ENCODE results near the gene TAOK3. TPM values are rescaled to one million over a fixed set of nuclear protein-coding genes. Genes with fewer than 3 reads are reported as not detected.
"Not testable (repeated sequence)": the region's sequence is repeated elsewhere in the genome, so short reads cannot be mapped to it uniquely, and the experiment has no call there.

TAOK3 gene
- total and polyA plus RNA-seq, 8 donors = 7.5 to 131 (median 29.0) TPM

DNA sequence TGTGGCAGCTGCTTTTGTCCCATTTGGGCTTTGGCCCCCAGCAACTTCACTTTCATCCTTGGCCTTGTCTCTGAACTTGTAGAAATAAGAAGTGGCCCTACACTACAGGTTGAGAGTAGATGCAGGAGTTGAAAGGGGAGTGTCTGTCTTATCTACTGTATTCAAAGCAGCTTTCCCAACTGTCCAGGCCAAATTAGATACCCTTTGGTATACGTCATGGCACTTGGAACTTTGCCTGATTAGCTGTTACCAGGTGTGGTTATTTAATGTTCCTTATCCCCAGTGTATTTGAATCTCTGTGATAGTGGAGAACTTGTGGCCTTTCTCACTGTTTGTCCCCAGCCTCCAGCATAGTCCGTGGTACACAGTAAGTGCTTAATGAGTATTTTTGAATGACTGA is 37.1 kb upstream of the TAOK3 start:
- no peaks in the 10 kb centered on the region for H3K9me3 ChIP-seq
- intact Hi-C loops (cut with DNase I; ENCODE audit: low total_unique reads) = loop anchor here (10.0 kb wide), 1 partner anchor 215 kb away; no protein-coding TSS in a partner anchor
- DNase-seq = peak; percentile 55 to 69
- peaks cover 44 to 90% (median 83%) of the 10 kb centered on the region in 4 donors for H3K36me3 ChIP-seq
- TF ChIP-seq POLR2A (IDR thresholded peaks at IDR 0.05) = no peak
- TF ChIP-seq CTCF (IDR thresholded peaks at IDR 0.05) = no peak
- TF ChIP-seq EP300 (IDR thresholded peaks at IDR 0.05) = no peak
- TF ChIP-seq POLR2AphosphoS5 (IDR thresholded peaks at IDR 0.05) = peak in 2 of 3 donors; percentile 57 to 75
- peak overlapping the region; percentile 13 to 64 (median 30) for H3K27ac ChIP-seq
- no peak overlapping the region for H3K4me3 ChIP-seq
- 22 to 53% (median 46%) methylated on average over 2 of the region's 2 CpGs for WGBS, 5 donors
- no peaks in the 10 kb centered on the region for H3K27me3 ChIP-seq
- peaks cover 9 to 39% (median 24%) of the 10 kb centered on the region in 4 donors for H3K4me1 ChIP-seq

DNA sequence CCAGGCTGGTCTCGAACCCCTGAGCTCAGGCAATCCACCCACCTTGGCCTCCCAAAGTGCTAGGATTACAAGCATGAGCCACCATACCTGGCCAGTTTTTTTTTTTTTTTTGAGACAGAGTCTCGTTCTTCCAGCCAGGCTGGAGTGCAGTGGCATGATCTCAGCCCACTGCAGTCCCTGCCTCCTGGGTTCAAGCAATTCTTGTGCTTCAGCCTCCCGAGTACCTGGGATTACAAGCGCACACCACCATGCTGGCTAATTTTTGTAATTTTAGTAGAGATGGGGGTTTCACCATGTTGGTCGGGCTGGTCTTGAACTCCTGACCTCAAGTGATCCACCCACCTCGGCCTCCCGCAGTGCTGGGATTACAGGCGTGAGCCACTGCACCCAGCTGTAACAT is 35.5 kb upstream of the TAOK3 start:
- WGBS, 5 donors = 83 to 89% (median 86%) methylated on average over 8 of the region's 8 CpGs
- H3K4me3 ChIP-seq, H3K27ac ChIP-seq, H3K27me3 ChIP-seq, DNase-seq, H3K9me3 ChIP-seq: not testable (repeated sequence)
- Histone ChIP-seq H3K4me1 (peaks cover 9 to 42% (median 24%) of the 10 kb centered on the region in 4 donors), H3K36me3 (peaks cover 39 to 87% (median 81%) of the 10 kb centered on the region in 4 donors)
- intact Hi-C loops (cut with DNase I; ENCODE audit: low total_unique reads) = loop anchor here (10.0 kb wide), 1 partner anchor 217 kb away; no protein-coding TSS in a partner anchor

- Histone ChIP-seq H3K9me3 (no peaks in the 10 kb centered on the region), H3K36me3 (peaks cover 34 to 89% (median 82%) of the 10 kb centered on the region in 4 donors), H3K27me3 (no peaks in the 10 kb centered on the region), H3K27ac (peak overlapping the region in 1 of 5 donors; percentile 52), H3K4me3 (no peak overlapping the region), H3K4me1 (peaks cover 9 to 38% (median 23%) of the 10 kb centered on the region in 4 donors)
- TF ChIP-seq POLR2A (IDR thresholded peaks at IDR 0.05) (no peak), CTCF (IDR thresholded peaks at IDR 0.05) (peak in 5 of 7 experiments; percentile 26 to 71 (median 61))
- intact Hi-C loops (cut with DNase I; ENCODE audit: low total_unique reads) = loop anchor here (10.0 kb wide), 1 partner anchor 220 kb away; no protein-coding TSS in a partner anchor
- DNase-seq = peak; percentile 78 to 80
- WGBS, 5 donors = 29 to 42% (median 36%) methylated on average over 4 of the region's 4 CpGs
Observed at GRCh38 chr12:118404876-118405521, 32.3 kb upstream of the TAOK3 start.

DNA sequence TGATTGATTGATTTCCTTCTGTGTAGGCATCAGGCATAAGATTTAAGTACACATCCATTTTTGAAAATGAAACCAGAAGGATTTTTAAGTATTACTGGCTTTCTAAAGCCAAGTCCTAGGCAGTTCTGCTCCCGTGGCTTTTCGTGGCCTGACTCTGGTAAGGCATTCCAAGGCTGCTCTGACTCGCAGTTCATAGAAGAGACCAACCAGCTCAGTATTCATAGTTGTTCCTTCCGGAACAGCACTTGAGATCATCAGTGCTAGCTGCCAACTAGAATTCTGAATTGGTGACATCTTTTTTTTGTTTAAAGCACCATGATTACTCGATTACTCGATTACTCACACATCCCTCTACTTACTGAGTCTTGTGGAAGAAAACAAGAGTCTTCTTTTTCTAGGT is 29.5 kb upstream of the TAOK3 start:
- TF ChIP-seq POLR2AphosphoS5 (IDR thresholded peaks at IDR 0.05) (no peak), POLR2A (IDR thresholded peaks at IDR 0.05) (no peak), CTCF (IDR thresholded peaks at IDR 0.05) (no peak), EP300 (IDR thresholded peaks at IDR 0.05) (no peak)
- H3K4me3 ChIP-seq = no peak overlapping the region
- no peaks in the 10 kb centered on the region for H3K27me3 ChIP-seq
- intact Hi-C loops (cut with DNase I; ENCODE audit: low total_unique reads) = loop anchor here (10.0 kb wide), 1 partner anchor 223 kb away; no protein-coding TSS in a partner anchor
- peaks cover 0 to 37% (median 18%) of the 10 kb centered on the region in 4 donors for H3K4me1 ChIP-seq
- DNase-seq = no peak
- 74 to 92% (median 88%) methylated on average over 6 of the region's 6 CpGs for WGBS, 5 donors
- H3K36me3 ChIP-seq = peaks cover 29 to 90% (median 87%) of the 10 kb centered on the region in 4 donors
- H3K27ac ChIP-seq = no peak overlapping the region
- H3K9me3 ChIP-seq = no peaks in the 10 kb centered on the region

GRCh38 chr12:118398940-118399339 is 26.2 kb upstream of the TAOK3 start:
- 86 to 96% (median 91%) methylated on average over 5 of the region's 5 CpGs for WGBS, 5 donors
- H3K9me3 ChIP-seq = no peaks in the 10 kb centered on the region
- H3K27ac ChIP-seq = no peak overlapping the region
- peaks cover 35 to 100% (median 100%) of the 10 kb centered on the region in 4 donors for H3K36me3 ChIP-seq
- no peaks in the 10 kb centered on the region for H3K27me3 ChIP-seq
- H3K4me3 ChIP-seq = no peak overlapping the region
- peaks cover 0 to 19% (median 7%) of the 10 kb centered on the region in 4 donors for H3K4me1 ChIP-seq
- TF ChIP-seq POLR2A (IDR thresholded peaks at IDR 0.05) (no peak), EP300 (IDR thresholded peaks at IDR 0.05) (no peak), CTCF (IDR thresholded peaks at IDR 0.05) (no peak), POLR2AphosphoS5 (IDR thresholded peaks at IDR 0.05) (no peak)
- intact Hi-C loops (cut with DNase I; ENCODE audit: low total_unique reads) = no loop called here
- no peak for DNase-seq

All from stomach (tissue), 9 donors.